Stimulated activated CD4-positive, alpha-beta T cell treated with anti-CD3 and anti-CD28 coated beads, Interleukin-15, amount 100 ng/mL, for 1 hour (primary cell): ENCODE data around the gene IL11.
A peak's percentile ranks its signal among the peaks of the same experiment; 100 is the strongest.

Experiments
- DNase-seq, 2 donors: peaks; one replicate each; pipeline ENCODE4 v3.0.0-alpha.2; 2020; ENCODE audit warnings: low read depth in 1 of 2, low spot score in 1 of 2

IL11 gene

GRCh38 chr19:55353803-55354697, 16.2 kb downstream of the IL11 start:
- peak; percentile 34 to 49 for DNase-seq

- DNase-seq: no peak
These were observed 16.9 kb downstream of the IL11 start for GRCh38 chr19:55353356-55353802.

- no peak for DNase-seq
These were observed 17.6 kb downstream of the IL11 start for GRCh38 chr19:55352549-55353145.

GRCh38 chr19:55352040-55352439, 18.2 kb downstream of the IL11 start:
- DNase-seq: no peak

GRCh38 chr19:55350620-55351315, 19.5 kb downstream of the IL11 start:
- no peak for DNase-seq

GRCh38 chr19:55348317-55349034, 21.8 kb downstream of the IL11 start:
- no peak for DNase-seq

GRCh38 chr19:55347442-55348009, 22.7 kb downstream of the IL11 start:
- DNase-seq: no peak

- DNase-seq: no peak
These were observed 23.4 kb downstream of the IL11 start for GRCh38 chr19:55346725-55347441.

- no peak for DNase-seq
These were observed 24.2 kb downstream of the IL11 start for GRCh38 chr19:55345818-55346724.

- DNase-seq: no peak
These were observed 25.0 kb downstream of the IL11 start for GRCh38 chr19:55345101-55345817.

GRCh38 chr19:55344444-55344843, 25.8 kb downstream of the IL11 start:
- DNase-seq: no peak

- DNase-seq: no peak
These were observed 28.4 kb downstream of the IL11 start for GRCh38 chr19:55341595-55342531.

- peak in 1 of 2 donors; percentile 44 for DNase-seq
These were observed 29.1 kb downstream of the IL11 start for GRCh38 chr19:55341171-55341588.

- DNase-seq: no peak
These were observed 29.5 kb downstream of the IL11 start for GRCh38 chr19:55340784-55341147.

- no peak for DNase-seq
These were observed 30.1 kb downstream of the IL11 start for GRCh38 chr19:55339889-55340783.

- peak; percentile 100 for DNase-seq
These were observed 31.0 kb downstream of the IL11 start, which contains the start of gene KMT5C for GRCh38 chr19:55339105-55339888. Gene KMT5C, plus strand, starts transcription at chr19:55339876. Its CDS starts 2,061 bp downstream, at chr19:55341937.
